ENCODE results near the gene POU5F2.

The POU5F2 gene

DNA sequence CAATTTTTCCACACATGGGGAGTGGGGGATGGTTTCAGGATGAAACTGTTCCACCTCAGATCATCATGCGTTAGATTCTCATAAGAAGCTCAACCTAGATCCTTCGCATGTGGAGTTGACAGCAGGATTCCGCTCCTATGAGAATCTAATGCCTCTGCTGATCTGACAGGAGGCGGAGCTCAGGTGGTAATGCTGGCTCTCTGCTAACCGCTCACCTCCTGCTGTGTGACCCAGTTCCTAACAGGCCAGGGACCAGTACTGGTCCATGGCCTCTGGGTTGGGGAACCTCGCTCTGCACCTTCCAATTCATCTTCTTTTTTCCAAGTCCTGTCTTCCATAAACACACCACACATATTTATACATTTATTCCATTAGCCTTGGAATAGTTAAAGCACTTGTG, 33.0 kb downstream of the POU5F2 start:
- POLR2A ChIA-PET (ENCODE audit: low non-redundant PET) = no interaction called here
- DNase-seq (ENCODE audit: low spot score) = no peak
- CTCF ChIA-PET = interaction anchor here (0.6 kb wide), 1 partner anchor 45 kb away, joined by 3 read pairs; no protein-coding TSS in a partner anchor

DNA sequence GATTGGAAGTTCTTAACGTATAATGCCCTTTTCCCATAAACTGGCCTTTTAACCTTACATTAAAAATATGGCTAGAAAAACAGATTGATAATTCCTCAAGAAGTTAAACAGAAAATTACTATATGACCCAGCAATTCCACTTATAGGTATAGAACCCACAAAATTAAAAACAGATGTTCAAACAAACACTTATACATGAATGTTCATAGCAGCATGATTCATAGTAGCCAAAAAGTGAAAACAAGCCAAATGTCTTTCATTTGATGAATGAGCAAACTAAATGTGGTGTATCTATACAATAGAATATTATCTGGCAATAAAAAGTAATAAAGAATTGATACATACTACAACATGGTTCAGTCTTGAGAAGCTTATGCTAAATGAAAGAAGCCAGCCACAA, 35.5 kb downstream of the POU5F2 start:
- POLR2A ChIA-PET (ENCODE audit: low non-redundant PET) = no interaction called here

More for the DNA sequence above, 33.0 kb downstream of the POU5F2 start:
- TF ChIP-seq, protein P1, sequence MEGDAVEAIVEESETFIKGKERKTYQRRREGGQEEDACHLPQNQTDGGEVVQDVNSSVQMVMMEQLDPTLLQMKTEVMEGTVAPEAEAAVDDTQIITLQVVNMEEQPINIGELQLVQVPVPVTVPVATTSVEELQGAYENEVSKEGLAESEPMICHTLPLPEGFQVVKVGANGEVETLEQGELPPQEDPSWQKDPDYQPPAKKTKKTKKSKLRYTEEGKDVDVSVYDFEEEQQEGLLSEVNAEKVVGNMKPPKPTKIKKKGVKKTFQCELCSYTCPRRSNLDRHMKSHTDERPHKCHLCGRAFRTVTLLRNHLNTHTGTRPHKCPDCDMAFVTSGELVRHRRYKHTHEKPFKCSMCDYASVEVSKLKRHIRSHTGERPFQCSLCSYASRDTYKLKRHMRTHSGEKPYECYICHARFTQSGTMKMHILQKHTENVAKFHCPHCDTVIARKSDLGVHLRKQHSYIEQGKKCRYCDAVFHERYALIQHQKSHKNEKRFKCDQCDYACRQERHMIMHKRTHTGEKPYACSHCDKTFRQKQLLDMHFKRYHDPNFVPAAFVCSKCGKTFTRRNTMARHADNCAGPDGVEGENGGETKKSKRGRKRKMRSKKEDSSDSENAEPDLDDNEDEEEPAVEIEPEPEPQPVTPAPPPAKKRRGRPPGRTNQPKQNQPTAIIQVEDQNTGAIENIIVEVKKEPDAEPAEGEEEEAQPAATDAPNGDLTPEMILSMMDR (conservative IDR thresholded peaks at IDR 0.05; ENCODE audit: low read depth) = no peak
- H3K27ac ChIP-seq = no peak overlapping the region

DNA sequence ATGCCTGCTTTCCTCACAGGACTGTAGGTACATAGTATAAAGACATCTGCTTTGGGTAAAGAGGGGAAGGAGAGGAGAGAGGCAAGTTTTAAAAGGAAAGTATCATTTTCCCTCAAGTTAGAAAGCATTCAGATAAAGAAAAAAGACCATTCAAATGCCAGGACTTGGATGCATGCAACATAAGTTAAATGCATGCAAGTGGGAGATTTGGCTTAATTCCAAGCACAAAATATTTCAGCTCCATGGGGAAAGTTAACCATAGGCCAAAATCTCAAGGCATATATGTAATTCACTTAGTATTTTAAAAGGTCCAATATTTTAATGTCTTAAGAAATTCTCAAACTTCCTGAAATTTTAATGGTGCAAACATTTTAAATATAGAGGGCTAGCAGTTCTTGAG, 36.4 kb downstream of the POU5F2 start:
- POLR2A ChIA-PET (ENCODE audit: low non-redundant PET) = no interaction called here
- TF ChIP-seq, protein P1 (conservative IDR thresholded peaks at IDR 0.05; ENCODE audit: low read depth) = no peak
- CTCF ChIA-PET = interaction anchor here (0.7 kb wide), 1 partner anchor 993 kb away, joined by 3 read pairs; no protein-coding TSS in a partner anchor
- no peak overlapping the region for H3K27ac ChIP-seq
- no peak for DNase-seq (ENCODE audit: low spot score)

More for the DNA sequence above, 35.5 kb downstream of the POU5F2 start:
- no peak for DNase-seq (ENCODE audit: low spot score)
- TF ChIP-seq, protein P1 (conservative IDR thresholded peaks at IDR 0.05; ENCODE audit: low read depth) = no peak
- CTCF ChIA-PET = interaction anchor here (0.7 kb wide), 1 partner anchor 992 kb away, joined by 3 read pairs; no protein-coding TSS in a partner anchor
- no peak overlapping the region for H3K27ac ChIP-seq

DNA sequence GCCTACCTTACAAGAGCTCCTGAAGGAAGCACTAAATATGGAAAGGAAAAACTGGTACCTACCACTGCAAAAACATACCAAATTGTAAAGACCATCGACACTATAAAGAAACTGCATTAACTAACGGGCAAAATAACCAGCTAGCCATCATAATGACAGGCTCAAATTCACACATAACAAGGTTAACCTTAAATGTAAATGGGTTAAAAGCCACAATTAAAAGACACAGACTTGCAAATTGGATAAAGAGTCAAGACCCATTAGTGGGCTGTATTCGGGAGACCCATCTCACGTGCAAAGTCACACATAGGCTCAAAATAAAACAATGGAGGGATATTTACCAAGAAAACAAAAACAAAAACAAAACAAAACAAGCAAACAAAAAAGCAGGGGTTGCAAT, 49.4 kb downstream of the POU5F2 start:
- TF ChIP-seq, protein P1 (conservative IDR thresholded peaks at IDR 0.05; ENCODE audit: low read depth) = no peak
- DNase-seq (ENCODE audit: low spot score) = no peak
- CTCF ChIA-PET = no interaction called here
- POLR2A ChIA-PET (ENCODE audit: low non-redundant PET) = no interaction called here
- H3K27ac ChIP-seq = no peak overlapping the region

All from RWPE1 (cell line).